SK-N-SH treated with all-trans-retinoic acid at 6 μM for 48 hours (cell line): ENCODE data around the gene RNF215.

Experiments used
- ESRRG ChIP-seq: fragments of 250-450 bp; sonication (Bioruptor Pico); IDR thresholded peaks from 2 replicates; pipeline ENCODE4 v1.6.1; 2021; ENCODE audit warnings: mild to moderate bottlenecking
- GLIS3 ChIP-seq: fragments of 250-450 bp; sonication (Bioruptor Pico); IDR thresholded peaks from 2 replicates; pipeline ENCODE4 v1.5.0; 2020; ENCODE audit warnings: mild to moderate bottlenecking, moderate library complexity
- OSR1 ChIP-seq: fragments of 250-450 bp; sonication (Bioruptor Pico); IDR thresholded peaks from 2 replicates; pipeline ENCODE4 v1.8.0; 2022; ENCODE audit warnings: moderate library complexity, mild to moderate bottlenecking, inconsistent platforms
- RARB ChIP-seq: fragments of 250-450 bp; sonication (Bioruptor Pico); IDR thresholded peaks from 2 replicates; pipeline ENCODE4 v1.8.0; 2021; ENCODE audit warnings: mild to moderate bottlenecking, moderate library complexity
- SNAI2 ChIP-seq: fragments of 250-450 bp; sonication (Bioruptor Pico); IDR thresholded peaks from 2 replicates; pipeline ENCODE4 v1.5.0; 2020; ENCODE audit warnings: mild to moderate bottlenecking, moderate library complexity
- TOX ChIP-seq: fragments of 250-450 bp; sonication (Bioruptor Pico); IDR thresholded peaks from 2 replicates; pipeline ENCODE4 v1.8.0; 2021; ENCODE audit warnings: mild to moderate bottlenecking, moderate library complexity, borderline replicate concordance
- ZFP3 ChIP-seq: fragments of 250-450 bp; sonication (Bioruptor Pico); IDR thresholded peaks from 2 replicates; pipeline ENCODE4 v1.5.0; 2020; ENCODE audit warnings: mild to moderate bottlenecking, moderate library complexity
- TF ChIP-seq, protein P1 (sequence below): fragments of 250-450 bp; sonication (Bioruptor Pico); IDR thresholded peaks from 2 replicates; pipeline ENCODE4 v1.8.0; 2020; ENCODE audit warnings: mild to moderate bottlenecking, moderate library complexity, borderline replicate concordance
- TF ChIP-seq, protein P2 (sequence below): fragments of 250-450 bp; sonication (Bioruptor Pico); IDR thresholded peaks from 2 replicates; pipeline ENCODE4 v1.5.1; 2020; ENCODE audit warnings: low read depth, mild to moderate bottlenecking, moderate library complexity

DNA sequence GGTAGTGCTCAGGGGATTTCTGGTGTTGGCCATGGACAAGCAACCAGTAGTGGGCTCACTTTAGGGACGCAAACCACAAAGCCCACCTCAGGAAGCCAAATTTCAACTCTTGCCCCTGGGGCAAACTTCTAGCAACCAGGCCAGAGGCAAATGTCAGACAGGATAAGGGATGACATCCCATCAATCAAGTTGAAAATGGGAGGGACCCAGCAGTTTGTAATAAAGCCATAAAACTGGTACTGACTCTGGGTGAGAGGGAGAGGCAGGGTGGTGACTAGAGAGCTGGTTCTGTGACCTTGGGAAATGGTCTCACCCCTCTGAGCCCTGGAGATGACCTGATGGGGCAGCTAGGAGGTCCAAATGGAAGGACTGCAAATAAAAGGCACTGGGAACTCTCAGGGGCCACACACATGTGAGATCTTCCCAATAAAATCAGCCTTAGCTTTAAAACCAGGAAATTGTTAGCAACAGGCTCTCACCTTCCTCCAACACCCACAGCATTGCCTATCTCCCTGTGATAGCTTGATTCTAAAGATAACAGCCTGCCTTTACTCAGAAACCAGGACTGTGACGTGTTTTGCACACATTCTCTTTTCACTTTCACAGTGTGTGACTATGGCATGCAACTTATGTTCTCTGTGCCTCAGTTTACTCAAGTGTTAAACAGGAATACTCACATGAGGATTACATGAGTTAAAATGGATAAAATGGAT, 54.1 kb downstream of the RNF215 start:
- no peak for TF ChIP-seq RARB
- no peak for TF ChIP-seq TOX (CRISPR knock-in tag)
- TF ChIP-seq SNAI2 (CRISPR knock-in tag), result no peak
- TF ChIP-seq, protein P1, sequence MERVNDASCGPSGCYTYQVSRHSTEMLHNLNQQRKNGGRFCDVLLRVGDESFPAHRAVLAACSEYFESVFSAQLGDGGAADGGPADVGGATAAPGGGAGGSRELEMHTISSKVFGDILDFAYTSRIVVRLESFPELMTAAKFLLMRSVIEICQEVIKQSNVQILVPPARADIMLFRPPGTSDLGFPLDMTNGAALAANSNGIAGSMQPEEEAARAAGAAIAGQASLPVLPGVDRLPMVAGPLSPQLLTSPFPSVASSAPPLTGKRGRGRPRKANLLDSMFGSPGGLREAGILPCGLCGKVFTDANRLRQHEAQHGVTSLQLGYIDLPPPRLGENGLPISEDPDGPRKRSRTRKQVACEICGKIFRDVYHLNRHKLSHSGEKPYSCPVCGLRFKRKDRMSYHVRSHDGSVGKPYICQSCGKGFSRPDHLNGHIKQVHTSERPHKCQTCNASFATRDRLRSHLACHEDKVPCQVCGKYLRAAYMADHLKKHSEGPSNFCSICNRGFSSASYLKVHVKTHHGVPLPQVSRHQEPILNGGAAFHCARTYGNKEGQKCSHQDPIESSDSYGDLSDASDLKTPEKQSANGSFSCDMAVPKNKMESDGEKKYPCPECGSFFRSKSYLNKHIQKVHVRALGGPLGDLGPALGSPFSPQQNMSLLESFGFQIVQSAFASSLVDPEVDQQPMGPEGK (CRISPR knock-in tag), result no peak
- TF ChIP-seq ESRRG (CRISPR knock-in tag), result no peak
- TF ChIP-seq ZFP3, result no peak
- no peak for TF ChIP-seq OSR1 (CRISPR knock-in tag)
- no peak for TF ChIP-seq GLIS3 (CRISPR knock-in tag)
- TF ChIP-seq, protein P2, sequence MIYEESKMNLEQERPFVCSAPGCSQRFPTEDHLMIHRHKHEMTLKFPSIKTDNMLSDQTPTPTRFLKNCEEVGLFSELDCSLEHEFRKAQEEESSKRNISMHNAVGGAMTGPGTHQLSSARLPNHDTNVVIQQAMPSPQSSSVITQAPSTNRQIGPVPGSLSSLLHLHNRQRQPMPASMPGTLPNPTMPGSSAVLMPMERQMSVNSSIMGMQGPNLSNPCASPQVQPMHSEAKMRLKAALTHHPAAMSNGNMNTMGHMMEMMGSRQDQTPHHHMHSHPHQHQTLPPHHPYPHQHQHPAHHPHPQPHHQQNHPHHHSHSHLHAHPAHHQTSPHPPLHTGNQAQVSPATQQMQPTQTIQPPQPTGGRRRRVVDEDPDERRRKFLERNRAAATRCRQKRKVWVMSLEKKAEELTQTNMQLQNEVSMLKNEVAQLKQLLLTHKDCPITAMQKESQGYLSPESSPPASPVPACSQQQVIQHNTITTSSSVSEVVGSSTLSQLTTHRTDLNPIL (CRISPR knock-in tag), result no peak
